K562 (cell line): ENCODE data around the gene PDE11A. TPM values are rescaled to one million over a fixed set of nuclear protein-coding genes. Genes with fewer than 3 reads are reported as not detected.

Experiments
- ATAC-seq: fragments of 200-7000 bp; cut with Tn5 transposase; 3 replicates; pipeline ENCODE4 v1.9.1; 2020; ENCODE audit warnings: moderate library complexity
- BruUV-seq: library from RNA; stranded (reverse); fragments of 400-500 nt; replicated peaks from 2 replicates; lab custom pipeline; 2021; lab: Mats Ljungman, UMichigan
- CTCF ChIA-PET: fragments of 300-600 bp; formaldehyde crosslinking; extraction: SDS; loops from one replicate; lab custom pipeline; 2021; ENCODE audit warnings: low intra/inter-chr PET ratio; lab: Yijun Ruan, JAX
- POLR2A ChIA-PET: fragments of 300-600, 350-650 bp; sonication (Branson Sonifier 250); formaldehyde crosslinking; extraction: SDS; loops from one replicate; lab custom pipeline; 2021; ENCODE audit warnings: antibody characterized with exemption, inconsistent platforms; lab: Yijun Ruan, JAX
- DNase-seq, 4 experiments: peaks; one replicate each; pipeline versions ENCODE4 v3.0.0 to v3.0.0-alpha.2; 2011 to 2018; ENCODE audit warnings: low spot score in 3 of 4, mixed read lengths in 3 of 4; ENCODE audit errors: extremely low read depth in 1 of 4
- FAIRE-seq: peaks from 2 replicates; lab custom pipeline; 2011; peaks lifted over from hg19 to GRCh38; lab: Jason Lieb, UNC
- H2AFZ ChIP-seq: 2 replicates; pipeline ENCODE4 v1.6.0; 2011; ENCODE audit warnings: low read depth, low read length, control low read depth, inconsistent platforms
- H3K27ac ChIP-seq: fragments of 200-600 bp; 3 replicates; pipeline ENCODE4 v1.8.0; 2011; ENCODE audit warnings: low read depth, mild to moderate bottlenecking, control low read depth, inconsistent platforms, low read length, moderate library complexity, mixed read lengths; ENCODE audit errors: extremely low read depth
- H3K27me3 ChIP-seq, 2 experiments: fragments of 300-600 bp in 1 of 2; 2 replicates in 1 of 2; 3 replicates in 1 of 2; pipeline versions ENCODE4 v1.6.0 to v1.8.0; 2011; ENCODE audit warnings: inconsistent platforms in 2 of 2, low read length in 2 of 2, mild to moderate bottlenecking in 1 of 2, mixed read lengths in 1 of 2, moderate library complexity in 1 of 2; ENCODE audit not compliant: control insufficient read depth in 2 of 2, insufficient read depth in 2 of 2
- H3K36me3 ChIP-seq: fragments of 300-600 bp; 3 replicates; pipeline ENCODE4 v1.8.0; 2011; ENCODE audit warnings: mild to moderate bottlenecking, low read length, inconsistent platforms; ENCODE audit not compliant: control insufficient read depth, insufficient read depth
- H3K4me1 ChIP-seq, 2 experiments: fragments of 200-600 bp in 1 of 2; replicated peaks in 1 of 2; 2 replicates in 1 of 2; 3 replicates in 1 of 2; pipeline versions ENCODE4 v1.5.1 to v1.8.0; 2011; ENCODE audit warnings: inconsistent platforms in 2 of 2, low read length in 2 of 2, mild to moderate bottlenecking in 1 of 2, mixed read lengths in 1 of 2, moderate library complexity in 1 of 2; ENCODE audit not compliant: control insufficient read depth in 2 of 2, insufficient read depth in 2 of 2
- H3K4me2 ChIP-seq: 2 replicates; pipeline ENCODE4 v1.6.1; 2011; ENCODE audit warnings: low read length, control low read depth, inconsistent platforms, mixed read lengths; ENCODE audit not compliant: insufficient read depth
- H3K4me3 ChIP-seq: fragments of 200-600 bp; sonication (generic), shearing (Covaris generic); 2 replicates; pipeline ENCODE4 v1.5.1; 2016; ENCODE audit warnings: control low read depth, inconsistent platforms
- H3K79me2 ChIP-seq: fragments of 200-600 bp; 3 replicates; pipeline ENCODE4 v1.8.0; 2011; ENCODE audit warnings: low read length, inconsistent platforms; ENCODE audit not compliant: control insufficient read depth, insufficient read depth
- H3K9ac ChIP-seq, 2 experiments: 2 replicates each; pipeline versions ENCODE4 v1.6.0 to v1.6.1; 2011; ENCODE audit warnings: low read depth in 2 of 2, low read length in 2 of 2, control low read depth in 1 of 2, inconsistent platforms in 1 of 2, mild to moderate bottlenecking in 1 of 2, mixed read lengths in 1 of 2; ENCODE audit not compliant: insufficient read depth in 1 of 2
- H3K9me1 ChIP-seq: one replicate; pipeline ENCODE4 v1.6.0; 2011; ENCODE audit warnings: inconsistent platforms, mild to moderate bottlenecking, low read length, moderate library complexity; ENCODE audit not compliant: control insufficient read depth, insufficient read depth
- H3K9me3 ChIP-seq: replicated peaks from 2 replicates; pipeline ENCODE4 v1.5.1; 2011; ENCODE audit warnings: low read depth, low read length, inconsistent platforms; ENCODE audit not compliant: control insufficient read depth, insufficient read depth
- H4K20me1 ChIP-seq: replicated peaks from 2 replicates; pipeline ENCODE4 v1.6.1; 2011; ENCODE audit warnings: low read length, inconsistent platforms, mixed read lengths; ENCODE audit not compliant: control insufficient read depth, insufficient read depth
- GABPA ChIP-seq: fragments of 200-800 bp; sonication (Bioruptor generic); conservative IDR thresholded peaks from 2 replicates; pipeline ENCODE4 v1.6.1; 2016; ENCODE audit warnings: low read depth, missing genetic modification characterization, missing compliant biosample characterization
- MYC ChIP-seq, 2 experiments: fragments of 250-450 bp in 1 of 2; sonication (Bioruptor Pico) in 1 of 2; IDR thresholded peaks; 2 replicates each; pipeline versions ENCODE4 v1.5.1 to v1.6.1; 2012 to 2021; ENCODE audit warnings: low read depth in 2 of 2, borderline replicate concordance in 1 of 2, improper control_type of control experiment in 1 of 2, low read length in 1 of 2, mild to moderate bottlenecking in 1 of 2, moderate library complexity in 1 of 2
- PBX2 ChIP-seq, 2 experiments: IDR thresholded peaks in 1 of 2; conservative IDR thresholded peaks in 1 of 2; 2 replicates each; pipeline ENCODE4 v1.6.1; 2016; ENCODE audit warnings: low read depth in 2 of 2, mild to moderate bottlenecking in 1 of 2, missing compliant biosample characterization in 1 of 2, missing genetic modification characterization in 1 of 2, moderate library complexity in 1 of 2
- PTTG1 ChIP-seq: fragments of 450-650 bp; IDR thresholded peaks from 2 replicates; pipeline ENCODE4 v1.6.1; 2016; ENCODE audit warnings: low read depth, mild to moderate bottlenecking, missing genetic modification characterization, missing compliant biosample characterization
- ZFP36 ChIP-seq: fragments of 150-350 bp; IDR thresholded peaks from 2 replicates; pipeline ENCODE4 v1.6.1; 2018; ENCODE audit warnings: low read length, low read depth; ENCODE audit not compliant: partially characterized antibody
- ZNF449 ChIP-seq: fragments of 250-450 bp; sonication (Bioruptor Pico); IDR thresholded peaks from 2 replicates; pipeline ENCODE4 v1.8.0; 2022; ENCODE audit warnings: moderate library complexity, mild to moderate bottlenecking, inconsistent platforms
- WGBS: fragments of 100-300 bp; shearing (Covaris generic); methylation state at CpG from one replicate; pipeline ENCODE4 v1.1.6; 2016; ENCODE audit warnings: low coverage, mixed read lengths; ENCODE audit not compliant: insufficient coverage; ENCODE audit errors: missing lambda C conversion rate; 5-methylcytosine and 5-hydroxymethylcytosine counted together
- in situ Hi-C: fragments of 300-500 bp; cut with MboI; formaldehyde crosslinking; loops from 4 replicates; pipeline ENCODE4 v1.15.0; 2018; ENCODE audit warnings: inconsistent platforms, mixed read lengths
- intact Hi-C: fragments of 100-400 bp; cut with micrococcal nuclease; formaldehyde crosslinking; loops from 2 replicates; pipeline ENCODE4 v1.14.2; 2022
- polyA plus RNA-seq, 8 experiments: library from polyadenylated mRNA; depleted of rRNA in 4 of 8; stranded (reverse) in 5 of 8; unstranded in 3 of 8; fragments of >200 nt; fragmentation: Nextera tagmentation in 2 of 8; fragmentation: Illumina TruSeq in 1 of 8; extraction: Ambion mirVana in 2 of 8; extraction: Trizol in 1 of 8; gene quantifications; 2 replicates each; pipeline versions ENCODE4 v1.2.1 to v1.2.3, GENCODE V29; 2011 to 2014; ENCODE audit warnings: inconsistent platforms in 1 of 8, missing spikeins in 1 of 8
- total RNA-seq, 7 experiments: library from RNA; depleted of rRNA in 6 of 7; stranded (reverse); fragments of >200 nt in 6 of 7; fragmentation: Illumina TruSeq in 2 of 7; extraction: Trizol in 2 of 7; gene quantifications; 2 replicates each; pipeline versions ENCODE4 v1.2.1 to v1.2.3, GENCODE V29; 2011 to 2021; ENCODE audit warnings: low replicate concordance in 1 of 7

The PDE11A gene
- total and polyA plus RNA-seq, 9 of the 15 experiments (the other 6 are each of a cell fraction or from before 2014, with no cell fraction given) = 3.2 to 22.1 (median 5.7) TPM

- TF ChIP-seq ZNF449 (CRISPR knock-in tag) (no peak), PTTG1 (tag) (no peak), MYC (IDR thresholded peaks at IDR 0.05; ENCODE audit: low read depth, low read length) (no peak), MYC (CRISPR knock-in tag; IDR thresholded peaks at IDR 0.05; ENCODE audit: borderline replicate concordance, low read depth) (no peak), ZFP36 (no peak)
These were observed 349.3 kb downstream of the PDE11A start (continued) for GRCh38 chr2:177723235-177723634.

GRCh38 chr2:177721818-177722567 is 350.6 kb downstream of the PDE11A start:
- in situ Hi-C loops (loop anchor here (10.0 kb wide), 3 partner anchors 227 to 557 kb away; no protein-coding TSS in a partner anchor), intact Hi-C loops (loop anchor here (5.0 to 10.0 kb wide), 2 partner anchors 117 to 305 kb away; no protein-coding TSS in a partner anchor)
- Histone ChIP-seq H3K36me3 (no peaks in the 10 kb centered on the region), H3K4me3 (no peak overlapping the region), H3K4me2 (no peak overlapping the region), H3K4me1 (peaks cover 0 to 2% of the 10 kb centered on the region in 2 experiments; a peak in 2 of 5 replicates), H3K9me3 (no peaks in the 10 kb centered on the region), H3K27me3 (no peaks in the 10 kb centered on the region), H3K9ac (no peak overlapping the region), H3K79me2 (no peaks in the 10 kb centered on the region), H4K20me1 (no peaks in the 10 kb centered on the region), H3K27ac (no peak overlapping the region), H2AFZ (no peak overlapping the region), H3K9me1 (no peaks in the 10 kb centered on the region)
- 55% methylated on average over 11 of the region's 11 CpGs for WGBS
- no peak for ATAC-seq
- ChIA-PET CTCF (interaction anchor here (0.9 to 1.0 kb wide), 2 partner anchors 234 to 387 kb away, joined by 4 to 5 read pairs; no protein-coding TSS in a partner anchor), POLR2A (no interaction called here)
- no peak for DNase-seq
- TF ChIP-seq GABPA (tag) (no peak), PBX2 (CRISPR knock-in tag; IDR thresholded peaks at IDR 0.05; ENCODE audit: low read depth) (no peak), PBX2 (tag; conservative IDR thresholded peaks at IDR 0.05; ENCODE audit: low read depth) (0 out of 2 replicates have a peak, but pooled peaks have one; percentile 22)
- BruUV-seq = no TSS peak
- no peak for FAIRE-seq
